Activated CD4-positive, alpha-beta T cell treated with anti-CD3 and anti-CD28 coated beads for 24 hours (primary cell): ENCODE results near the gene PPP6R2.

ENCODE experiments used
- DNase-seq, 2 donors: peaks; one replicate each; pipeline ENCODE4 v3.0.0-alpha.2; 2020; ENCODE audit warnings: low read depth in 2 of 2

The PPP6R2 gene

GRCh38 chr22:50467341-50467740 is 124.2 kb downstream of the PPP6R2 start:
- no peak for DNase-seq

DNA sequence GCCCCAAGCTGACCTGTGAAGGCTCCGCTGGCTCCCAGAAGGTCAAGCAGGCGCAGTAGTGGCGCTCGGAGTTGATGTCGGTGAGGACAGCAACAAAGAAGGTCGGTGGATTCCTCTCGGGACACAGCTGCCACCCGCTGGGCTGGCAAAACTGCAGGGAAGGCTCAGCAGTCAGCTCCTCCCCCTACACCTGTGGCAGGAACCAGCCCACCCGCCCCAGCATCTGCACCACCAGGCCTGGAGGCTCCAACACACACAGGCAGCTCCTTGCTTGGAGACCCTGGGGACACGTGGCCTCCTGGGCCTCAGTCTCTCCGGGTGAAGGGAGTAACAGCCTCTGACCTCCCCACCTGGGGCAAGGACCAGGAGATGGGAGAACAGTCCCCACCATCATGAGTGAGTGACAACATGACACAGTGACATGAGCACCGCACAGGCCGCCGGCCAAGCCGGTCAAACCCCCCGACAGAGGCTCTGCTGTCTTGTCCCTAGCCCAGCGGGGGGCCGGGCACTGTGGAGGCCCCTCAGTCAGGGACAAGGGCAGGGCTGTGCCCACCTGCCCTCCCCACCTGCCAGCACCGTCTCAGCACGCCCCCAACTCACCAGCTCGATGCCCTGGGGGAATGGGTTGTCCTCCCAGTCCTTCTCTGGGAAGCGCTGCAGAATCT is 124.8 kb downstream of the PPP6R2 start:
- DNase-seq: no peak

DNA sequence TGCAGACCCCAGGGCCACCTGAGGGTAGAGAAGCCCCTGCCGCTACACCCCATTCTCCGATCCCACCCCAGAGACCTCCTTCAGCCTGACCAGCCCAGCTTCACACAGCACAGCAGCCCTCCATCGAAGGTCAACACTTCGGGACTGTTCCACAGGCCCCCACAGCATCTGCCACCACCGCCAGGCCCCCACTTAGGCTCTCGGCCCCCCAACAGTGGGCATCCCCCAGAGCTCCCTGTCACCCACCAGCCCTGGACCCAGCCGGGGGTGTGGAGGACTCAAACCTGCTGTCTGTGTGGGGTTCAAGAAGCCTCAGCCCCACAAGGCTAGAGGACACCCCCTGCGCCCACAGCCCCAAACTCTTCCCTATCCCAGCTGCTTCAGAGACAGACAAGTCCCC is 125.5 kb downstream of the PPP6R2 start:
- no peak for DNase-seq

DNA sequence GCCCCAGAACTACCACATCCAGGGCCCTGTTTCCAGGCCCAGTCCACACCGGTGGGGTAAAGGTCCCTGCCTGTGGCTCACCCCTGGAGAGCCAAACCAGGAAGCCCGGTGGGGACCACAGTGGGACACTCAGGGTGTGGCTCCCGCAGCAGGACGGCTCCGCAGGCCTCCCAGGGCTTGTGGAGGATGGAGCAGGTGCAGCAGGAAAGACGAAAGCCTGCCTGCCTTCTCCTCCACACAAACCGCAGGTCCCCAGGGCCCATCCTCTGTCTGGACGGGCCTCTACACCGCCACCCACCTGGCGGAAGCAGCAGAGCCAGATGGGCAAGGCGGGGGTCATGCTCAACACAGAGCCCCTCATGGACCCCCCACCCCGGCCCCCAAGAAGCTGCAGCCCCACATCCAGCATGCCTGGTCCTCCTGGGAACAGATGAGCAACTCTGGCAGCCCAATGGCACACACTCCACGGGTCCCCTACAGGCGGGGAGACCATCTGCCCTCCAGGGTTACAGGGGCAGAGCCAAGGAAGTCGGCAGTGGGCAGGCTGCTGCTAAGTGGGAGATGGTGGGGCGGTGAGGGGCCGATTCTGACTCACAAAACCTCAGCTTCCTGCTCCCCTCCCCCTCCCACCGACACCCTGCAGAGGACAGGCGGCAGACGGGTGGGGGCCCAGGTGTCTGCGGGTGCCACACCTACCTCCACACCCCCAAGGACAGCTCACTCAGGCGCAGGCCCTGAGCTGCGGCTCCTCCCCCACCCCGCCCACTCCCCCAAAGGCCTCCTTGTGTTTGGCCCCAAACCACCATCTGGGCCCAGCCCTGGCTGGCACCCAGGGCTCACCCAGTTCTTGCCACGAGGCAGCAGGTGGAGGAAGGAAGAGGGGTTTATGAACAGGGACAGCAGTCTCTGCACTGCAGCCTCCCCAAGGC is 126.5 kb downstream of the PPP6R2 start:
- DNase-seq: peak; percentile 86 to 91

DNA sequence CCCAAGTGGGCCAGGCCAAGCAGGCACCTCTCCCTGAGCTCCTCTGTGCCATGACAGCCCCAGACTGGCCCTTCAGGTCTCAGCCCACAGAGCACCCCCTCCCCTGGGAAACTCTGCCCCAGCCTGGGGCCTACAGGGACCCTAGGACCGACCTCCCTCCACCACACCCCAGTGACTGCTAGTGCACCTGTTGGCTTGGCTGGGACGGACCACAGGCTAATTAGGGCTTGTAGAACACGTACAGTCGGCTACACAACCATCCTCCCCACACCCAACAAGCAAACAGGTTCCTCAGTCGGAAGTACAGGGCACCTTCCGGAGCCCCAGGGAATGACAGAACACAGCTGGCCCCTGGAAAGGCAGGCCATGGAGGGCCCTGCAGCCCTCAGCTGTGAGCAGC is 127.4 kb downstream of the PPP6R2 start:
- DNase-seq: no peak

DNA sequence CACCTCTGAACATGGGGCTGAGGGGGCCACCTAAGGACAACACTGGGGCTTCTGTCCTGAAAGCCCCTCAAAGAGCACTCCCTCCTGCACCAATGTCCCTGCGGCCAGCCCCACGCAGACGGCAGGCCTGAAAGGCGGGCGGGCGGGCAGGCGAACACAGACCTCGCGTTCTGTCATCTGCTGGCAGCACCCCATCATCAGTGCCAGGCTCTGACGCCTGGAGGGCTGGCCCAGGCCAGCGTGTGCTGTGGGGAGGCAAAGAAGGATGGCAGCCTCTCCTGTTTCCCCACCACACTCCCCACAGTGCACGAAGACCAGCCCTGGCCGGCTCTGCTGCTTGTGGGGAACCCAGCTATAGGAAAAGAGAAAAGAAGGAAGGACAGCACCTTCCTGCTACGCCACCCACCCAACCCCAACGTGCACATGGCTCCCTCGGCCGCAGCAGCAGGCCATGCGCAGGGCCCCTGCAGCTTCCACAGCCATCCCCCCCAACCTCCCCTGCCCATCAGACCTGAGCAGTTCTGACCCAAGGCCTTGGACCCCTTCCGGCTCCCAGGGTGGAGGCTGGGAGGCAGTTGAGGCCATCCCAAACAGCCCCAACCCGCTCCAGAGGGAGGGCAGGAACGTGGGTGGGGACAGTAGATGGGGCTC is 128.2 kb downstream of the PPP6R2 start:
- no peak for DNase-seq

GRCh38 chr22:50471962-50472361 is 128.8 kb downstream of the PPP6R2 start:
- no peak for DNase-seq

GRCh38 chr22:50473088-50473487 is 130.0 kb downstream of the PPP6R2 start:
- no peak for DNase-seq

- DNase-seq: no peak
Observed at GRCh38 chr22:50473855-50474671, 130.9 kb downstream of the PPP6R2 start.

DNA sequence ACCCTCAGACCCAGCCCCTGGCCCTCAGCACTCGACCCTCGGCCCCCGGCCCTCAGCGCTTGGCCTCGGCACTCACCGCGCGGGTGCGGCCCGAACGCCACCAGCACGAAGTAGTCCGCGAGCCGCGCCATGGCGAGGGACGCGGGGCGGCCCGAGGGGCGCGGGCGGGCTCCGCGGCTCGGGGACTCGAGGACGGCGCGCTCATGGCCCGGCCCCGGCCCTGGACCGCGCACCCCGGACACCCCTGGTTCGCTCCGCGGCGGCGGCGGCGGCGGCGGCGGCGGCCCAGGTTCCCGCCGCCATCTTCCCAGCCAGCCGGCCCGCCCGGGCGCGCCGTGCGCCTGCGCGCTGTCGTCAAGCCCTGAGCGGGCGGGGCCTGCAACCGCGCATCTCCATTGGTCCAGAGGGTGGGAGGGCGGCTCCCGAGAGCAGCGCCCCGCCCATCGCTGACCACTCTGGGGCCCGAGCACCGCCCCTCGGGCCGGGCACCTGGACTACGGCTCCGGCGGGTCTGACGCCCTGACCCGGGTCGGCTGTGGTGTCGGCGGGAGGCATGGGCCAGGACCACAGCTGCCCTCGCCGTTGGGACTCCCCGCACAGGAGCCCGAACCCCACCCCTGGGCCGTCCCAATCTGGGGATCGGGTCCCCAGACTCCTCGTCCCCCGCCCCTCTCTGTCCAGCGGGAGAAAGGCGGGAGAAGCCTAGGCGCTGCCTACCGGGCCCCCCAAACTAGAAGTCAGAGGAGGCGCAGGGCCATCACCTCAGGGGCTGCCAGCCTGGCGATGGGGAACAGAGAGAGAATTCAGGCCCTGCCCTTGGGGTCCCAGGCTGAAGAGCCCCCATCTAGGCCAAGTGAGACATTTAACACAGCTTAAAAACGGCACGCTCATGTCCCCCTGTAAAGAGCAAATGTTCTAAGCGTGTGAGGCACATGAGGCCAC is 131.9 kb downstream of the PPP6R2 start, which contains the start of gene SBF1:
Gene SBF1 (minus strand): TSS at position 326 of the 942 bp plus-strand sequence. CDS start 195 bp downstream, at position 131.
- peak; percentile 82 to 85 for DNase-seq

DNA sequence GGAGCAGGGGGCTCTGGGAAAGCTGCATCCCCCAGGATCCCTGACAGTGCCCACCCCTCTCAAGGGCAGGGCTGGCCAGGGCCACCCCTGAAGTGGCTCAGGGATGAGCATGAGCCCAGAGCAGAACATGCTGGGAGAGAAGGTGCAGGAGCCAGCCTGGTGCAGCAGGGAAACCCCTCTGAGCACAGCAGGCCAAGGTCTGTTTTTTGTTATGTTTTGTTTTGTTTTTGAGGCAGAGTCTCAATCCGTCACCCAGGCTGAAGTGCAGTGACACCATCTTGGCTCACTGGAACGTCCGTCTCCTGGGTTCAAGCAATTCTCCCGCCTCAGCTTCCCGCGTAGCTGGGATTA is 132.5 kb downstream of the PPP6R2 start:
- no peak for DNase-seq

- no peak for DNase-seq
Observed at GRCh38 chr22:50476868-50477267, 133.7 kb downstream of the PPP6R2 start.

DNA sequence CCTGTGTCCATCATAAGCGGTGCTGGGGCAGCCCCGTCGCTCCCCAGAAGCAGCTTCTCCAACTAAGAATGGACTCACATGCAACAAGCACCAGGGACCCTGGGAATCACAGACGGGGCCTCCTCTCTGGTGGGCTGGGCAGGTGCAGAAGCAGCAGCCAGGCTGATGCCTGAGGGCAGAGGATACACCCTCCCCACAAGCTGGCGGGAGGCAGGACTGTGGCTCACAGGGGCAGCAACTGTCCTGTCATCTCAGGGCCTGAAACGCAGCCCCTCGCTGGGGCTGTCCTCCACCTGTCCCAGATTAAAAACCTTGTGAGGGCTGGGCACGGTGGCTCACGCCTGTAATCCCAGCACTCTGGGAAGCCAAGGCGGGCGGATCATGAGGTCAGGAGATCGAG is 134.8 kb downstream of the PPP6R2 start:
- DNase-seq: no peak

DNA sequence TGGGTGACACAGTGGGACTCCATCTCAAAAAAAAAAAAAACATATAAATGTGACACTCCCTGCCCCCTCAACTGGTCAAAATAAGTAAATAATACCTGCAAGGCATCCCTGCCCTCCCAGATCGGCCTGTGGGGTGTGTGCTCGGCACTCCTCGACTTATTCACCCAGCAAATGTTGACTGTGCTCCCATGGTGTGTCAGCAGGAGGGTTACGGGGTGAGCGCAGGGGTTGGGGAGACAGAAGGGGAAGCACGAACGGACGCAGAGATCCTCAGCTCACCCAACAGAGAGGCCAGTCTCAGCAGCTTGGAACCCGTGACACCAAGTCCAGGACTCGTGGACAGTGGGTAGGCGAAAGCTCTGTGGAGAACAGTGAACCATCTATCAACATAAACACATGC is 136.6 kb downstream of the PPP6R2 start:
- no peak for DNase-seq

DNA sequence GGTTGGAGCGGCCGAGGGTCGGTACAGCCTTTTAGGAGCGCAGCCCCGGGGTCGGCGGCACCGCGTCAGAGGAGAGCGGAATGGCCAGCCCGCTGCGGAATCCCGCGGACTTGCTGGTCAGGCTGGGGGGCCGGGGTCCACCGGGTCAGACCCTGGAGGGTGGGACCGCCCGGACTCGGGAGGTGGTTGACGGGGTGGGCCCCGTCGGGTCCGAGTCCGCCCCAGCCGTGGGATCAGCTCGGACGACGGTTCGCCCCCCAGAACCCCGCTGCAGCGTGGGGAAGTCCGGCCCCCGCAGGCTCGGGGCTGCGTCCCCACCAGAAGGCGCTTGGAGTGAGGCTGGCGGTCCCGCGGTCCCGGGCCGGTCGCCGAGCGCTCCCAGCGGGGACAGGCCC is 137.9 kb downstream of the PPP6R2 start:
- no peak for DNase-seq

GRCh38 chr22:50481440-50482106 is 138.4 kb downstream of the PPP6R2 start, which contains the start of gene ADM2:
TSS of gene ADM2 (plus strand) at chr22:50481543. CDS start at chr22:50481848, 305 bp downstream.
- peak; percentile 49 to 57 for DNase-seq

DNA sequence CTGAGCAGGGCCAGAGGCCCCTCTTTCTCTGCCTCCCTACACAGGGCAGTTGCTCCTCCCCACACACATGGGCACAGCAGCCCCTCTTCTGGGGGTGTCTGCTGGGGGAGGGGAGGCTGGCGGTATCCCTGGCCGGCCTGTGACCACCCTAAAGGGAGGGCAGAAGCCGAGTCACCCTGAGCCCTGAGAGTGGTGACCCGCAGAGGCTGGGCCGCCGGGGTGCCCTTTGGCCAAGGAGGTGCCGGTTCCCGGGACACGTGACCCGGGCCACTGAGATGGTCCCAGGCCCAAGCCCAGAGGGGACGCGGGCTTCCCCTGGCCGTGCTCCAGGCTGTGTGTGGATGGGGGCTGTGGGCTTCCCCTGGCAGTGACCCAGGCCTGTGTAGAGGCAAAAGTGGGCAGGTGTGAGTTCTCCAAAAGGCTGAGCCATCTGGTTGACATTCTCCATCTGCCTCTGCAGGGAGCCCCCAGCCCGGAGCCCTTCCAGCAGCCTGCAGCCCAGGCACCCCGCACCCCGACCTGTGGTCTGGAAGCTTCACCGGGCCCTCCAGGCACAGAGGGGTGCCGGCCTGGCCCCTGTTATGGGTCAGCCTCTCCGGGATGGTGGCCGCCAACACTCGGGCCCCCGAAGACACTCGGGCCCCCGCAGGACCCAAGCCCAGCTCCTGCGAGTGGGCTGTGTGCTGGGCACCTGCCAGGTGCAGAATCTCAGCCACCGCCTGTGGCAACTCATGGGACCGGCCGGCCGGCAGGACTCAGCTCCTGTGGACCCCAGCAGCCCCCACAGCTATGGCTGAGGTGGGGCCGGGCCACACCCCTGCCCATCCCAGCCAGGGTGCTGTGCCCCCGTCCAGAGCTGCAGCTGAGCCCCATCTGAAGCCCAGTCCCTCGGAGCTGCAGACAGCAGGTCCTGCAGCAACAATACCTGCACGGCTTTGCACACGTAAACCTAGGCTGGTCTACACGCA is 139.3 kb downstream of the PPP6R2 start:
- DNase-seq: no peak

GRCh38 chr22:50483106-50483505 is 140.0 kb downstream of the PPP6R2 start:
- no peak for DNase-seq

- no peak for DNase-seq
Observed at GRCh38 chr22:50483556-50483955, 140.4 kb downstream of the PPP6R2 start.
